Upper lobe of left lung (tissue), 6 donors: ENCODE measurements around the gene DCLK1. TPM values are rescaled to one million over a fixed set of nuclear protein-coding genes. Genes with fewer than 3 reads are reported as not detected.
"Not testable (repeated sequence)": the region's sequence is repeated elsewhere in the genome, so short reads cannot be mapped to it uniquely, and the experiment has no call there.

Source experiments
- ATAC-seq, 2 donors: fragments of 200-7000 bp; cut with Tn5 transposase; one replicate each; pipeline ENCODE4 v1.9.1; 2022; ENCODE audit warnings: mild to moderate bottlenecking in 2 of 2, moderate library complexity in 2 of 2; ENCODE audit not compliant: low FRiP score in 2 of 2
- DNase-seq, 2 donors: peaks; one replicate each; pipeline ENCODE4 v3.0.0-alpha.2; 2019 to 2020
- H3K27ac ChIP-seq, 4 donors: fragments of 200-600 bp; sonication (generic); one replicate each; pipeline ENCODE4 v1.5.1; 2016 to 2019
- H3K27me3 ChIP-seq, 4 donors: fragments of 200-600 bp; sonication (generic); one replicate each; pipeline ENCODE4 v1.5.1; 2017 to 2019
- H3K36me3 ChIP-seq, 4 donors: fragments of 200-600 bp; sonication (generic); one replicate each; pipeline ENCODE4 v1.5.1; 2016 to 2019
- H3K4me1 ChIP-seq, 4 donors: fragments of 200-600 bp; sonication (generic); one replicate each; pipeline ENCODE4 v1.5.1; 2018 to 2019
- H3K4me3 ChIP-seq, 4 donors: fragments of 200-600 bp; sonication (generic); one replicate each; pipeline ENCODE4 v1.5.1; 2017 to 2019; ENCODE audit warnings: mild to moderate bottlenecking in 2 of 4, moderate library complexity in 1 of 4
- H3K9me3 ChIP-seq, 4 donors: fragments of 200-600 bp; sonication (generic); one replicate each; pipeline ENCODE4 v1.5.1; 2018 to 2019
- EP300 ChIP-seq, 4 donors: sonication (generic); formaldehyde crosslinking; IDR thresholded peaks; one replicate each; pipeline ENCODE4 v1.5.1; 2017; ENCODE audit warnings: antibody characterized with exemption in 4 of 4, control low read depth in 2 of 4
- POLR2A ChIP-seq, 4 donors: fragments of 450-650 bp; IDR thresholded peaks; one replicate each; pipeline ENCODE4 v1.5.1; 2016 to 2017; ENCODE audit warnings: antibody characterized with exemption in 4 of 4, mild to moderate bottlenecking in 2 of 4
- POLR2AphosphoS5 ChIP-seq, 2 donors: sonication (generic); formaldehyde crosslinking; IDR thresholded peaks; one replicate each; pipeline ENCODE4 v1.5.1; 2017; ENCODE audit warnings: antibody characterized with exemption in 2 of 2
- WGBS, 2 donors: methylation state at CpG; one replicate each; pipeline ENCODE4 v1.1.5; 2017 to 2018; 5-methylcytosine and 5-hydroxymethylcytosine counted together
- total RNA-seq, 6 donors: library from RNA; depleted of rRNA in 4 of 6; stranded (reverse); fragments of >200 nt in 4 of 6; gene quantifications; one replicate each; pipeline versions ENCODE4 v1.1.0 to v1.2.1, GENCODE V29; 2016 to 2021
- TF ChIP-seq, protein P1 (sequence below), 6 experiments: fragments of 450-650 bp in 4 of 6; fragments of 200-600 bp in 2 of 6; sonication (generic) in 2 of 6; IDR thresholded peaks; one replicate each; pipeline ENCODE4 v1.5.1; 2016 to 2019; ENCODE audit warnings: antibody characterized with exemption in 6 of 6
- donor health status: DM: no; HTN: no; CAD: no; lungs with moderate emphysema.
- donor health status: DM: no; HTN: yes; CAD: no; lungs with severe emphysema.

Gene DCLK1
- total RNA-seq, 6 donors from 2014 or later, result 2.1 to 14.7 (median 3.9) TPM

DNA sequence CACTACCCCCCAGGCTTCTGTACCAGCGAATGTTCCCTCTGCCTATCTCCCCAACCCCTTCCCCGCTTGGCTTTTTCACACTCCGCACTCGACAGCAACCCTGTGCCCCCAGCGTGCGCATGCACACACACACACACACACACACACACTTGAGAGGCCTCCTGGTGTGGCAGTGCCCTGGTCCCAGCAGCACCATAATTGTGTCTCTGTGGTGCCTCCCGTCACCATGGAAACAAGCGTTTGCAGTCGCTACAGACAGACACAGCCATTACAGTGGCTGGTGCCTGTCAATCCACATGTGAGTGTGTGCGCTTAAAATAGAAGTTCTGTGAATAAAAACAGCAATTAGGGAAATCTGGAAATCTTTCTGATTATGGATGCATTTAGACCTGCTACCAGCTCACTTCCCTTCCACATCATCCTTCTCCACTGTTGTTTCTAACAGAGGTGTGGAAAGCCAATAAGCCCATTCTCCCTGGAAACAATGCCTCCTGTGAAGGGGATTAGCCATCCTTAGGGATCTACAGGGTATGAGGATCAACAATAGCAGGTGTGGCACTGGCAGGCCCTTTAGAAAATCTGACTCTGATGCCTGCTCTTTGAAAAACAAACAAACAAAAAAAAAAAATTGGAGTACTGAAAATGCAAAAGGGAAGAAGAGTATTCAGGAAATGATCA lies 146.3 kb downstream of the DCLK1 start:
- Histone ChIP-seq H3K4me1 (peaks cover 0 to 4% (median 1%) of the 10 kb centered on the region in 4 donors), H3K27me3 (no peaks in the 10 kb centered on the region), H3K9me3 (no peaks in the 10 kb centered on the region), H3K27ac (no peak overlapping the region), H3K36me3 (no peaks in the 10 kb centered on the region), H3K4me3 (no peak overlapping the region)
- 69 to 76% methylated on average over 10 of the region's 10 CpGs for whole genome bisulfite sequencing, 2 donors
- ATAC-seq (no peak), DNase-seq (peak in 1 of 2 donors; percentile 18)
- TF ChIP-seq POLR2AphosphoS5 (IDR thresholded peaks at IDR 0.05) (no peak), EP300 (IDR thresholded peaks at IDR 0.05) (no peak), POLR2A (IDR thresholded peaks at IDR 0.05) (no peak)
- TF ChIP-seq, protein P1, sequence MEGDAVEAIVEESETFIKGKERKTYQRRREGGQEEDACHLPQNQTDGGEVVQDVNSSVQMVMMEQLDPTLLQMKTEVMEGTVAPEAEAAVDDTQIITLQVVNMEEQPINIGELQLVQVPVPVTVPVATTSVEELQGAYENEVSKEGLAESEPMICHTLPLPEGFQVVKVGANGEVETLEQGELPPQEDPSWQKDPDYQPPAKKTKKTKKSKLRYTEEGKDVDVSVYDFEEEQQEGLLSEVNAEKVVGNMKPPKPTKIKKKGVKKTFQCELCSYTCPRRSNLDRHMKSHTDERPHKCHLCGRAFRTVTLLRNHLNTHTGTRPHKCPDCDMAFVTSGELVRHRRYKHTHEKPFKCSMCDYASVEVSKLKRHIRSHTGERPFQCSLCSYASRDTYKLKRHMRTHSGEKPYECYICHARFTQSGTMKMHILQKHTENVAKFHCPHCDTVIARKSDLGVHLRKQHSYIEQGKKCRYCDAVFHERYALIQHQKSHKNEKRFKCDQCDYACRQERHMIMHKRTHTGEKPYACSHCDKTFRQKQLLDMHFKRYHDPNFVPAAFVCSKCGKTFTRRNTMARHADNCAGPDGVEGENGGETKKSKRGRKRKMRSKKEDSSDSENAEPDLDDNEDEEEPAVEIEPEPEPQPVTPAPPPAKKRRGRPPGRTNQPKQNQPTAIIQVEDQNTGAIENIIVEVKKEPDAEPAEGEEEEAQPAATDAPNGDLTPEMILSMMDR (IDR thresholded peaks at IDR 0.05), result no peak

- H3K9me3 ChIP-seq, result no peaks in the 10 kb centered on the region
- no peaks in the 10 kb centered on the region for H3K27me3 ChIP-seq
- DNase-seq (no peak), ATAC-seq (no peak)
- H3K4me1 ChIP-seq, result peaks cover 0 to 4% (median 1%) of the 10 kb centered on the region in 4 donors
- TF ChIP-seq, protein P1 (IDR thresholded peaks at IDR 0.05), result no peak
- TF ChIP-seq EP300 (IDR thresholded peaks at IDR 0.05), result no peak
- TF ChIP-seq POLR2A (IDR thresholded peaks at IDR 0.05), result no peak
- no peak for TF ChIP-seq POLR2AphosphoS5 (IDR thresholded peaks at IDR 0.05)
- WGBS, 2 donors, result 86 to 89% methylated on average over 3 of the region's 3 CpGs
- H3K36me3 ChIP-seq, result no peaks in the 10 kb centered on the region
- H3K4me3 ChIP-seq, result no peak overlapping the region
- H3K27ac ChIP-seq, result no peak overlapping the region
Measured at GRCh38 chr13:35984287-35984686, 146.9 kb downstream of the DCLK1 start.

- not testable (repeated sequence) for H3K36me3 ChIP-seq, DNase-seq, H3K4me3 ChIP-seq, H3K27ac ChIP-seq, H3K4me1 ChIP-seq, H3K27me3 ChIP-seq, ATAC-seq, H3K9me3 ChIP-seq
- 76 to 77% methylated on average over 1 of the region's 1 CpG for WGBS, 2 donors
Measured at GRCh38 chr13:35983703-35984102, 147.5 kb downstream of the DCLK1 start.

DNA sequence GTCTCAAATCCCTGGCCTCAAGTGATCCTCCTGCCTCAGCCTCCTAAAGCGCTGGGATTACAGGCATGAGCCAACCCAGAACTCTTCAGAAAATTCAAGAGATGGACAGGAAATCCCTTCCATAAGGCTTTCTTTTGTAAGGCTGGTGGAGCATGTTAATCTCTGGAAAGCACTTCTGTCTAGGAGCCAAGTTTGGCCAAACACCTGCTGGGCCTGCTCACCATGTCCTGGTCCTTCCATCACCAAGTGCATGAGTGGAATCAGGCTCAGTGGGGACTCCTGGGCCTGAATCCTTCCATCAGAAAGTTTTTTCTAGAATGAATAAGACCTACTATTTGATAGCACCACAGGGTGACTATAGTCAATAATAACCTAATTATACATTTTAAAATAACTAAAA lies 148.0 kb downstream of the DCLK1 start:
- WGBS, 2 donors, result 91 to 100% methylated on average over 1 of the region's 1 CpG
- ATAC-seq (no peak), DNase-seq (no peak)
- H3K36me3 ChIP-seq, result no peaks in the 10 kb centered on the region
- H3K27ac ChIP-seq, result no peak overlapping the region
- H3K4me1 ChIP-seq, result peaks cover 0 to 7% (median 2%) of the 10 kb centered on the region in 4 donors
- no peak overlapping the region for H3K4me3 ChIP-seq
- no peaks in the 10 kb centered on the region for H3K27me3 ChIP-seq
- H3K9me3 ChIP-seq, result no peaks in the 10 kb centered on the region
- TF ChIP-seq POLR2A (IDR thresholded peaks at IDR 0.05) (no peak), EP300 (IDR thresholded peaks at IDR 0.05) (no peak)
- TF ChIP-seq, protein P1 (IDR thresholded peaks at IDR 0.05), result no peak

DNA sequence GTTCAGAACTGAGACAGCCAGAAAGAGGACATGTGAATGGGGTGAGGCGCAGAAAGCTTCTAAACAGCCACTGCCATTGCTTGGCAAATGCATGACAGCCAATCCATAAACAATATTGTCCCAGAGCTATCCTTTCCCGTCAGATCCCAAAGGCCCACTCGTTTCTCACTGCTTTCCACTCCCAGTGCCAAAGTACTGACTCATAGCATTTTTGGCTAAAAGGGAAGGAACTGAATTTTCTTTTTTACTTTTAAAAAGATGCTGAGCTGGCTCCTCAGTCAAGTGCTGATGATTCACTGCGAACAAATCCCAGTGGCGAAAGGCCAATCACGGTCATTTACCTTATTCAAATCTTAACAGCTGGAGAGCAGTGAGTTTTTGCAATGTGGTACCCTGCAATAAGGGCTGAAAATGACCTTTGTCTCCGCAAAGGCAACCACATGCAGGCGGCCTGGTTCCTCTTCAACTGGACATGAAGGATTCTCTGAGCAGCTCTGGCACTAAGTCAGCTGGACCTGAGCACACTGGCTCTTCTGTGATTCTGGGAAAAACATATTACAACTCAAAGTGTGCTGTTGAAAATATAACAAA lies 151.7 kb downstream of the DCLK1 start:
- H3K4me3 ChIP-seq, result no peak overlapping the region
- peak overlapping the region in 3 of 4 donors; percentile 24 to 54 (median 40) for H3K27ac ChIP-seq
- no peaks in the 10 kb centered on the region for H3K36me3 ChIP-seq
- DNase-seq, result peak in 1 of 2 donors; percentile 24
- peak; percentile 58 to 87 for ATAC-seq
- H3K9me3 ChIP-seq, result no peaks in the 10 kb centered on the region
- peaks cover 0 to 5% (median 0%) of the 10 kb centered on the region in 4 donors for H3K4me1 ChIP-seq
- no peak for TF ChIP-seq POLR2A (IDR thresholded peaks at IDR 0.05)
- TF ChIP-seq EP300 (IDR thresholded peaks at IDR 0.05), result no peak
- TF ChIP-seq POLR2AphosphoS5 (IDR thresholded peaks at IDR 0.05), result peak; percentile 19 to 34
- TF ChIP-seq, protein P1 (IDR thresholded peaks at IDR 0.05), result no peak
- 52 to 70% methylated on average over 8 of the region's 8 CpGs for WGBS, 2 donors
- H3K27me3 ChIP-seq, result no peaks in the 10 kb centered on the region
